Measurements from ENCODE around the gene FBXW12.

DNA sequence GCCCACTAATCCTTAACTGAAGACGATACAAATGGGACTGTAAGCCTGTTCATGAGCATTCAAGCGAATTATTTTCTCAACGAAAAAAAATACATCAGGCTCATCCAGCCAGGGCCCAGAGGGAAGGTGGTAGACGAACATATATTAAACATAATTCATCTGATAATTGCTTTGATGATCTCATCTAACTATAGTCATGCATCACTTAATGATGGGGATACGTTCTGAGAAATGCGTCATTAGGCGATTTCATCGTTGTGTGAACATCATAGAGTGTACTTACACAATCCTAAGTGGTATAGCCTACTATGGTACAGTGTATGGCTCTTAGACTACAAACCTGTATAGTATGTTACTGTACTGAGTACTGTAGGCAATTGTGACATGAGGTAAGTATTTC lies 28.6 kb upstream of the FBXW12 start:
- TF ChIP-seq, protein P1, sequence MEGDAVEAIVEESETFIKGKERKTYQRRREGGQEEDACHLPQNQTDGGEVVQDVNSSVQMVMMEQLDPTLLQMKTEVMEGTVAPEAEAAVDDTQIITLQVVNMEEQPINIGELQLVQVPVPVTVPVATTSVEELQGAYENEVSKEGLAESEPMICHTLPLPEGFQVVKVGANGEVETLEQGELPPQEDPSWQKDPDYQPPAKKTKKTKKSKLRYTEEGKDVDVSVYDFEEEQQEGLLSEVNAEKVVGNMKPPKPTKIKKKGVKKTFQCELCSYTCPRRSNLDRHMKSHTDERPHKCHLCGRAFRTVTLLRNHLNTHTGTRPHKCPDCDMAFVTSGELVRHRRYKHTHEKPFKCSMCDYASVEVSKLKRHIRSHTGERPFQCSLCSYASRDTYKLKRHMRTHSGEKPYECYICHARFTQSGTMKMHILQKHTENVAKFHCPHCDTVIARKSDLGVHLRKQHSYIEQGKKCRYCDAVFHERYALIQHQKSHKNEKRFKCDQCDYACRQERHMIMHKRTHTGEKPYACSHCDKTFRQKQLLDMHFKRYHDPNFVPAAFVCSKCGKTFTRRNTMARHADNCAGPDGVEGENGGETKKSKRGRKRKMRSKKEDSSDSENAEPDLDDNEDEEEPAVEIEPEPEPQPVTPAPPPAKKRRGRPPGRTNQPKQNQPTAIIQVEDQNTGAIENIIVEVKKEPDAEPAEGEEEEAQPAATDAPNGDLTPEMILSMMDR (IDR thresholded peaks at IDR 0.05 in 4 of 5, conservative IDR thresholded peaks at IDR 0.05 in 1 of 5), result no peak
- no peak for TF ChIP-seq POLR2A (IDR thresholded peaks at IDR 0.05)
